GM19397 (cell line): Measurements from ENCODE around the gene COL8A1.
"Not testable (repeated sequence)": the region's sequence is repeated elsewhere in the genome, so short reads cannot be mapped to it uniquely, and the experiment has no call there.

Experiments used
- ATAC-seq: cut with Tn5 transposase; IDR thresholded peaks from one replicate; pipeline ENCODE4 v1.9.1; 2021; ENCODE audit warnings: mild to moderate bottlenecking, moderate library complexity; ENCODE audit not compliant: unreplicated experiment

The COL8A1 gene

DNA sequence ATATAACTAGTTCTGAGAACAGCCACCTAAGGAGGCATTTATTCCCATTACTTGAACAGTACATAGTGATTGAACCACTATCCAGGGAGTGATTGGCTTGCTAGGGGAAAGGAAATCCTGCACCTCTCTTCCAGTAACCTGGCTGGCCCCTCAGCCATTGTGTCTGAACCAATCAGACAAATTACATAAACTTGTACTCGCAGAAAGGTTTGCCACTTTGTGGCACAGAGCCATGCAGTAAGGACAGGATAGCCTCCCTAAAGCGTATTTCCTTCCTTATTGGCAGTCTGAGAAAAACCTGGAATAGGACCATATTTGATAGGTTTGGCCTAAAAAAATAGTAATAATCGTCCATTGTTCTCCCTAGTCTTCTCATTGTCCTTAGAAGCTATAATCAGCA is 198.3 kb downstream of the COL8A1 start:
- no peak for ATAC-seq

DNA sequence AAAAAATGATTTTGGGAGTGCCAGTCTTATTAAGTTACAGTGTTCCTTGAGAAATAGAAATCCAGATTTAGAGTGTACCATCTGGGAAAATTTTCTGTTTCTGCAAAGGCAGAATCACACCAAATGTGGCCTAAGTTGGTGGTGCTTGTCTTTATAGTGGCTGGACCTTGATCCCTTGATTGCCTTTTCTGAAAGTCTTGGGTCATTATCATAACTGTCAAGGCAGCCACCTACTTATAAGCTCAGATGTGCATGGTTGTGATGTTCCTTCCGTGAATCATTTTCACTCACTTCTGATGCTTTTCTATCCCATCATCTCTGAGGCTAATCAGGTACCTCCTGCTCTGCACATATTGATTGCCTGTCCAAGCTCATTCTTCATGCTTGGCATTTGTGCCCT is 199.3 kb downstream of the COL8A1 start:
- no peak for ATAC-seq

DNA sequence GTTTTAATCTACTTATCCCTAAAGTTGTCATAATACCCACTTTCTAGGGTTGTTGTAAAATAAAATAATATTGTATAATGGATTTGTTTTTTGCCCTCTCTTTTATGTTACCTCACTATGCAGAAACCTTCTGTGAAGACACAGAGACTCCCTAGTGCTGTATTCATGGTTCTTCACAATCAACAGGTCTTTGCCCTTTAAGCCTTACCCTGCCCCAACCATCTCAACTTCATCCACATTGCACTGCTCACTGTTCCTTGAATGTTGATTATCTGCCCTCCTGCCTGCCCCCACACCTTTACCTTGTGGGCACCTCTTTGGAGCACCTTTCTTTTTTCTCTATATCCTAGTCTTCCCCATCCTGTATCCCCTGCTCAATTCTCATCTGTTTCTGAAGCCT is 200.4 kb downstream of the COL8A1 start:
- ATAC-seq, result no peak

DNA sequence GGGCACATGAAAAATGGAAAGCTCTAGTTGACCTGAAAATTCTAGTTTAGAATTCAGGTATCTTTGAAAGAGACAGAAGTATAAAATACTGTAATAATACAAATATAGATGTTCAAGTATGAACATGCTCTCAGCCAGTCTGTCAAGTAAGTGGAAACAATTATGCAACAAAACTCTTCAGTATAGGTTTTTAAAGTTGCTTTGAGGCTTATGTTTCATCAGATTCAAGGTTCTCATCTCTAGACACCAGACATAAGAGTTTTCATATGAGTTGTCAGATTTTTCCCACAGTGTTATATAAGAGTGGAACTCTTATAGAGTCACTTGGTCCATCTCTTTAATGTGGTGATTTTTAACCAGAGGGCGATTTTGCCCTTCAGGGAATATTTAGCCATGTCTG is 201.2 kb downstream of the COL8A1 start:
- ATAC-seq, result no peak

DNA sequence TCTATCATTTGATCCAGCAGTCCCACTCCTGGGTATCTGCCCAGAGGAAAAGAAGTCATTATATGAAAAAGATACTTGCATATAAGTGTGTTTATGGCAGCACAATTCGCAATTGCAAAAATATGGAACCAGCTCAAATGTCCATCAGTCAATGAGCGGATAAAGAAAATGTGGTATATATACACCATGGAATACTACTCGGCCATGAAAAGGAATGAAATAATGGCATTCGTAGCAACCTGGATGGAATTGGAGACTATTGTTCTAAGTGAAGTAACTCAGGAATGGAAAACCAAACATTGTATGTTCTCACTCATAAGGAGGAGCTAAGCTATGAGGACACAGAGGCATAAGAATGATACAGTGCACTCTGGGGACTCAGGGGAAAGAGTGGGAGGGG is 203.6 kb downstream of the COL8A1 start:
- not testable (repeated sequence) for ATAC-seq

DNA sequence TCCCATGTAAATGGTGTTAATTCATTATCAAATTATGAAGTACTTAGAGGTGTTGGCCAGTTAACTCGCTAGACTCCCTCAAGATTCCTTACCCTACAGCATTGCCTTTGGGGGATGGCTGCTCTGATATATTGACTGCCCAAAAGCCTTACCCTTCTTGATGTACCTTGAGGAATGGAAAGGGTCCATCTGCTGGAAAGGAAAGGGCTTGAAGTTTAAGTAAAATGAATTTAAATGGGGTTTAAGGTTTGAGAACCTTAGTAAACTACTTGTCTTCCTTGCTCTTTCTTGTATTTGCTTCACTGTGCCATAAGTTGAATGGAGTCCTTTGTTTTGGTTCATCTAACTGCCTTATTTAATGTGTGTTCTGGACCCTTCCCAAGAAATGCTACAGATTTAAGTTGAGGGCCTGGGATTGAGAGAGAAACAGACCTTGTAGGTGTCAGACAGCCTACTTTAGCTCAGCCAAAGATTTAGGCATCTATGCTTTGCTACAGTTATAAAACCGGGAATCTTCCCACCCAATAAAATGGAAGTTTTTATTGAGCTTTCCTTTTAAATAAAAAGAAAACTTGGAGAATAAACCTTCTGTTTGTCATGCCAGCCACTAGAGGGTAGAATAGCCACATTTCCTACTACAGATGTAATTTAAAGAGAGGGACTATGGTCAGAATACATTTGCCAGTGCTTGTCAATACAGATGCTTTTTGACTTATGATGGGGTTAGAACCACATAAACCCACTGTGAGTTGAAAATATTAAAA is 204.6 kb downstream of the COL8A1 start:
- no peak for ATAC-seq

DNA sequence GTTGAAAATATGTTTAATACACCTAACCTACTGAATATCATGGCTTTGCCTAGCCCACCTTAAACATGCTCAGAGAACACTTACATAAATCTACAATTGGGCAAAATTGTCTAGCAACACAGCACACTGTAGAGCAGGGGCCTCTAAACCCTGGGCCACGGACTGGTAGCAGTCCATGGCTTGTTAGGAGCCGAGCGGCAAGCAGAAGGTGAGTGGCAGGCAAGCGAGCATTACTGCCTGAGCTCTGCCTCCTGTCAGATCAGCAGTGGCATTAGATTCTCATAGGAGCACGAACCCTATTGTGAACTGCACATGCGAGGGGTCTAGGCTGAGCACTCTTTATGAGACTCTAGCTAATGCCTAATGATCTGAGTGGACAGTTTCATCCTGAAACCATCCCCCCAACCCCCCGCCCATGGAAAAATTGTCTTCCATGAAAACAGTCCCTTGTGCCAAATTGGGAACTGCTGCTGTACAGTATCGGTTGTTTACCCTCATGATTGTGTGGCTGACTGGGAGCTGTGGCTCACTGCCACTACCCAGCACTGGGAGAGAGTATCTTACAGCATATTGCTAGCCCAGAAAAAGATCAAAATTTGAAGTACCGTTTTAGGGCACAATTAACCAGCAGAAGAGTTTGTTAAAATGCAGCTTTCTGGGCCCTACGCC is 205.3 kb downstream of the COL8A1 start:
- ATAC-seq, result no peak

DNA sequence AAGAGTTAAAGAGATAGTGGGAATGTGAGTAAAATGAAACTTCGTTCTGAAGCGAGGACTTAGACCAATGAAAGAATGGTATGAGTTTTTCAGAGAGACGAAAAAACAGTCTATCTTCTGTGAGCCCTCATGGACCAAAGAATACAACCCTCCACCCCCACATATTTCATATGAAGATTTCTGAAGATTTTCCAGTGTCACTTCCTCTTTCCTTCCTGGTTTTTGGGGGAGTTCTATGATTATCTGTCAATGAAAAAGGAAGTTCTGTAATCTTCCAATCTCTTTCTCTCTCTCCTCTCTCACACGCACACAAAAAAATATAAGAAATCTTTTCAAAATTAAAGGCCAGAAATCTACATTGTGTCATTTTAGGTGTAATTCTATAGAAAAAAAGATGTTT is 206.9 kb downstream of the COL8A1 start:
- ATAC-seq, result no peak

DNA sequence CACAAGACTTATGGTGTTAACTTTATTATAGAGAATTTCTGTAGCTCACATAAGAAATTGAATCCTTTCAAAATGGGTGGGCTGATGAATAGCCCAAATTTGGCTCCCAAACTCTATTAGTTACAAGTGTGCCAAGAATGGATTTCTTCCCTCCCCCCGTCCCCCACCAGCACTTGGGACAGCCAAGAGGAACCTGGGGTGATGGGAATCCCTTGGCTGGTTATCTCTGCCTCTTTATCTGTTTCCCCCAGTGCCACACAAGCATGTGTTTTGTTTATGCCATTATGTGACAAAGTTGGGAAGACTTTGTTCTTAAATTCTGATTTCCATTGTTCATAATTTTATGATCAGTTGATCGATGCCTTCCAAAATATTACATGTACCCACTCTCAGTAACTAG is 207.6 kb downstream of the COL8A1 start:
- ATAC-seq, result no peak

DNA sequence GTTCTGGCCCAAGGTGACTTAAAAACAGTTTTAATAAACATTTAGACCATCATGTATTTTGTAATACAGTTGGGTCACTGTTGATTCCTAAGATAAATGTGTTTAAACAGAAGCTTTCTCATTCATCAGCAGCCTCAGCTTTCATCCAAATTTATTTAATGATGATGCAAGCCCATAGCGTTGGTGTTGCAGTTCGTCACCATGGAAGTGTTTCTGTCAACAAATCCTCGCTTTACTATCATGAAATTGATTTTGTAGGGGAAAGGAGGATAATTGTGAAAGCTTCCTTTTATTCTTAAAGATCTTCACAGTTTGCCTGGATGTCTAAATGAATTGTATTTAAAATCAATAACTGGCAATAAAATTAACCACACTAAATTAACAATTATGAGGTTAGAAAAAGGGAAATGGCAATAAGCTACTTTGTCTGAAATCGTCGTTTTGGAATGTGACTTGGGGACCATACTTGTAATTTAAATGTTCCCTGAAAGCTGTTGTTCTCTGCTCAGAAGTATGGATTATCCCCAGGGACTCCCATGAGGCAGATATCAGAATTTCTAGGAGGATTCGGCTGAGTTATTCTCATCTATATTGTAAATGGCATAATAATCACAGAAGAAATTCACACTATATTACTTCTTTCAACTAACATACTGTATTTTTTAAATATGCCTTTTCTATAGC is 208.2 kb downstream of the COL8A1 start:
- ATAC-seq, result no peak

DNA sequence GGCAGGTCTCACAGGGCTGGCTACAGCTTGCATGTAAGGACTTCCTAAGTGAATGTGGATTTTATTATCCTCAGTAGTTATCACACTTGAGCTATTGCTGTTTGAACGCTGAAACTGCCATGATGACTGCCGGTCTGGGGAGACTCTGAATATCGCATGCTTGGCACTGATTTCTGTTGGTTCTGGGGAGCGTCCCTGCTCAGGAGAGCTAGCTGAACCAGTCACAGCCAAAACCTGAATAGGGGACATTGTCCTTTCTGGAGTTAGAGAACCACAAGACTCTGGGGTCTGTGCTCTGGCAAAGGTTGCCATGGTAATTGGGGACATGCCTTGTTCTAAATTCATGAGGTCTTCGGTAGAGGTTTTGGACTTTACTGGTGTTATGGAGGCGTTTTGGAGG is 210.0 kb downstream of the COL8A1 start:
- no peak for ATAC-seq
